ENCODE measurements around the gene RGS7. TPM values are rescaled to one million over a fixed set of nuclear protein-coding genes. Genes with fewer than 3 reads are reported as not detected.
"Not testable (repeated sequence)": the region's sequence is repeated elsewhere in the genome, so short reads cannot be mapped to it uniquely, and the experiment has no call there.

RGS7 gene
- total RNA-seq, 1 donor from 2014 or later: not detected

GRCh38 chr1:241102664-241103063 is 254.3 kb downstream of the RGS7 start:
- Histone ChIP-seq H3K27me3 (no peaks in the 10 kb centered on the region), H3K4me3 (no peak overlapping the region), H3K4me1 (no peaks in the 10 kb centered on the region), H3K9me3 (no peaks in the 10 kb centered on the region), H3K27ac (no peak overlapping the region), H3K36me3 (no peaks in the 10 kb centered on the region)
- DNase-seq: no peak
- TF ChIP-seq CTCF (IDR thresholded peaks at IDR 0.05): no peak
- intact Hi-C loops (cut with DNase I): no loop called here
- no peak for ATAC-seq

GRCh38 chr1:241101622-241102021 is 255.4 kb downstream of the RGS7 start:
- Histone ChIP-seq H3K36me3 (no peaks in the 10 kb centered on the region), H3K27ac (no peak overlapping the region), H3K9me3 (no peaks in the 10 kb centered on the region), H3K4me1 (no peaks in the 10 kb centered on the region), H3K4me3 (no peak overlapping the region), H3K27me3 (no peaks in the 10 kb centered on the region)
- DNase-seq (no peak), ATAC-seq (no peak)
- intact Hi-C loops (cut with DNase I): no loop called here
- TF ChIP-seq CTCF (IDR thresholded peaks at IDR 0.05): no peak

- intact Hi-C loops (cut with DNase I): no loop called here
- ATAC-seq: no peak
- H3K27ac ChIP-seq: no peak overlapping the region
These were observed 259.5 kb downstream of the RGS7 start for GRCh38 chr1:241097479-241097878.

GRCh38 chr1:241096982-241097381 is 260.0 kb downstream of the RGS7 start:
- ATAC-seq: no peak
- Histone ChIP-seq H3K27me3 (no peaks in the 10 kb centered on the region), H3K9me3 (no peaks in the 10 kb centered on the region), H3K27ac (no peak overlapping the region), H3K36me3 (no peaks in the 10 kb centered on the region), H3K4me3 (no peak overlapping the region), H3K4me1 (no peaks in the 10 kb centered on the region)
- no peak for TF ChIP-seq CTCF (IDR thresholded peaks at IDR 0.05)
- DNase-seq: no peak
- intact Hi-C loops (cut with DNase I): no loop called here

More at GRCh38 chr1:241097479-241097878, 259.5 kb downstream of the RGS7 start:
- Histone ChIP-seq H3K4me3 (no peak overlapping the region), H3K4me1 (no peaks in the 10 kb centered on the region), H3K36me3 (no peaks in the 10 kb centered on the region), H3K9me3 (no peaks in the 10 kb centered on the region), H3K27me3 (no peaks in the 10 kb centered on the region)
- no peak for TF ChIP-seq CTCF (IDR thresholded peaks at IDR 0.05)
- no peak for DNase-seq

GRCh38 chr1:241095847-241096246 is 261.2 kb downstream of the RGS7 start:
- DNase-seq (no peak), ATAC-seq (no peak)
- H3K27ac ChIP-seq: no peak overlapping the region
- no peak for TF ChIP-seq CTCF (IDR thresholded peaks at IDR 0.05)
- no peak overlapping the region for H3K4me3 ChIP-seq
- H3K4me1 ChIP-seq: no peaks in the 10 kb centered on the region
- no peaks in the 10 kb centered on the region for H3K36me3 ChIP-seq
- H3K27me3 ChIP-seq: no peaks in the 10 kb centered on the region
- H3K9me3 ChIP-seq: no peaks in the 10 kb centered on the region
- intact Hi-C loops (cut with DNase I): no loop called here

- H3K4me1 ChIP-seq: no peaks in the 10 kb centered on the region
- H3K27me3 ChIP-seq: no peaks in the 10 kb centered on the region
- no peak for TF ChIP-seq CTCF (IDR thresholded peaks at IDR 0.05)
- ATAC-seq: no peak
- no peaks in the 10 kb centered on the region for H3K36me3 ChIP-seq
- DNase-seq: no peak
- intact Hi-C loops (cut with DNase I): no loop called here
- H3K27ac ChIP-seq: no peak overlapping the region
- H3K9me3 ChIP-seq: no peaks in the 10 kb centered on the region
- H3K4me3 ChIP-seq: no peak overlapping the region
These were observed 266.2 kb downstream of the RGS7 start for GRCh38 chr1:241090798-241091197.

GRCh38 chr1:241089066-241089465 is 267.9 kb downstream of the RGS7 start:
- H3K36me3 ChIP-seq; H3K4me1 ChIP-seq; H3K4me3 ChIP-seq; H3K27me3 ChIP-seq; H3K9me3 ChIP-seq; intact Hi-C loops (cut with DNase I); DNase-seq; H3K27ac ChIP-seq; ATAC-seq: not testable (repeated sequence)

- H3K36me3 ChIP-seq; H3K4me1 ChIP-seq; H3K4me3 ChIP-seq; intact Hi-C loops (cut with DNase I); H3K27ac ChIP-seq; H3K27me3 ChIP-seq; H3K9me3 ChIP-seq; ATAC-seq; DNase-seq: not testable (repeated sequence)
These were observed 268.9 kb downstream of the RGS7 start for GRCh38 chr1:241088075-241088474.

Data from upper lobe of right lung (tissue), 1 donor.